ENCODE data around the gene CHTF18.

Gene CHTF18

DNA sequence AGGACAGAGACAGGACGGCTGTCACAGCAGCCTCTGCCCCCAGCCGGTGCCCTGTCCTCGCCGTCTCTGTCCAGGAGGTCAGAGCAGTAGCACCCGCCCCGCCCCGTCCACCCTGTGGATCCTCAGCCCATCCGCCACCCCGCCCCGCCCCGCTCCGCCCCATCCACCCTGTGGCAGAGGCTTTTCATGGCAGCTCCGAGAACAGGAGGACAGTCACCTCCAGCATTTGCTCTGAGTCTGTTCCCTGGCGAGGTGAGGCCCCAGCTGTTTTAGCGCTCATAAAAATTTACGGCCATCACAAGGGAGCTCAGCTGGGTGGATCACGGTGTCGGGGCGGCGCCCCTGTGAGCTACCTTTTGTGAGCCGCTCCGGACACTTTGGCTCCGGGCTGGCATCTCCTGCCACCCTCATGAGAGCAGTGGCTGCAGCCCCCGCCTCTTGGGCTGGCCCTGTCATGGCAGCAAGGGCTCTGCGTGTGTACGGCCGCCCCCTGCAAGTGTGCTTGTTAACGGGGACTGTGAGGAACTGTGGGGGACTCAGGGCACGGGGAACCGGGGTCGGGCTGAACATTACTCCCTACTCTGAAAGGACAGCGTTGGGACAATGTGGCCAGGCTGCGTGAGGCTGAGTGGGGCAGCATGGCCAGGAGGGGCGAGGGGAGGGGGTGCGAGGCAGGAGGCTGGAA lies 44.4 kb downstream of the CHTF18 start:
- Histone ChIP-seq H4K20me1 (ENCODE audit: insufficient read depth, low read length, poor library complexity, severe bottlenecking) (no peaks in the 10 kb centered on the region), H3K4me1 (ENCODE audit: insufficient read depth, low read length, poor library complexity, severe bottlenecking) (no peaks in the 10 kb centered on the region), H3K4me2 (ENCODE audit: low read depth, low read length, poor library complexity, severe bottlenecking) (no peak overlapping the region), H3K27me3 (ENCODE audit: insufficient read depth, low read length, poor library complexity, severe bottlenecking) (no peaks in the 10 kb centered on the region), H3F3A (ENCODE audit: low read depth) (no peaks in the 10 kb centered on the region), H3K9ac (ENCODE audit: low read depth, low read length, poor library complexity, severe bottlenecking) (no peak overlapping the region), H3K9me2 (replicated peaks; ENCODE audit: low read depth, low read length) (no peaks in the 10 kb centered on the region), H2AFZ (ENCODE audit: low read length) (no peak overlapping the region), H3K79me2 (ENCODE audit: insufficient read depth, low read length) (no peaks in the 10 kb centered on the region), H3K36me3 (ENCODE audit: insufficient read depth, low read length) (no peaks in the 10 kb centered on the region), H3K9me3 (ENCODE audit: insufficient read depth, low read depth, low read length) (no peaks in the 10 kb centered on the region; the same call in 1 of the 2 replicates), H3K4me3 (ENCODE audit: low read length, poor library complexity, severe bottlenecking) (no peak overlapping the region)
- no peak for TF ChIP-seq EZH2phosphoT487 (IDR thresholded peaks at IDR 0.05; ENCODE audit: borderline replicate concordance)
- TF ChIP-seq, protein P1, sequence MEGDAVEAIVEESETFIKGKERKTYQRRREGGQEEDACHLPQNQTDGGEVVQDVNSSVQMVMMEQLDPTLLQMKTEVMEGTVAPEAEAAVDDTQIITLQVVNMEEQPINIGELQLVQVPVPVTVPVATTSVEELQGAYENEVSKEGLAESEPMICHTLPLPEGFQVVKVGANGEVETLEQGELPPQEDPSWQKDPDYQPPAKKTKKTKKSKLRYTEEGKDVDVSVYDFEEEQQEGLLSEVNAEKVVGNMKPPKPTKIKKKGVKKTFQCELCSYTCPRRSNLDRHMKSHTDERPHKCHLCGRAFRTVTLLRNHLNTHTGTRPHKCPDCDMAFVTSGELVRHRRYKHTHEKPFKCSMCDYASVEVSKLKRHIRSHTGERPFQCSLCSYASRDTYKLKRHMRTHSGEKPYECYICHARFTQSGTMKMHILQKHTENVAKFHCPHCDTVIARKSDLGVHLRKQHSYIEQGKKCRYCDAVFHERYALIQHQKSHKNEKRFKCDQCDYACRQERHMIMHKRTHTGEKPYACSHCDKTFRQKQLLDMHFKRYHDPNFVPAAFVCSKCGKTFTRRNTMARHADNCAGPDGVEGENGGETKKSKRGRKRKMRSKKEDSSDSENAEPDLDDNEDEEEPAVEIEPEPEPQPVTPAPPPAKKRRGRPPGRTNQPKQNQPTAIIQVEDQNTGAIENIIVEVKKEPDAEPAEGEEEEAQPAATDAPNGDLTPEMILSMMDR (conservative IDR thresholded peaks at IDR 0.05; ENCODE audit: low read length) = no peak

DNA sequence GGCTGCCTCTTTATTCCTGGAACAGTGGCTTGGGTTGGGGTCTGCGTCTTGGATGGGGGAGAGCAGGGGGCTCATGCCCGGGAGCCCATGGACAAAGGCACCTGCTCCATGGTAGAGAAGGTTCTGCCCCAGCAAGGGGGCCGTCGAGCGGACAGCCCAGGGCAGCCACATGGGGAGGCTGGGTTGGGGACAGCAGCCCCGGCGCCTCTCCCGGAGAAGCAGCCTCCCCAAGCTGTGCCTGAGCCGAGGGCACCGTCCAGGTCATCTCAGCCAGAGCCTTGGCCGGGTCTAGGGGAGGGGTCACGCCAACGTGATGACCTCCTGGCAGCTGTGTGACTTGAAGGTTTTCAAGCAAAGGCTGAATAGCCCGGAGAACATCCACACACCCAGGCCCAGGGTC lies 45.0 kb downstream of the CHTF18 start:
- H3K4me2 ChIP-seq (ENCODE audit: low read depth, low read length, poor library complexity, severe bottlenecking) = no peak overlapping the region
- no peaks in the 10 kb centered on the region for H3F3A ChIP-seq (ENCODE audit: low read depth)
- no peak overlapping the region for H3K4me3 ChIP-seq (ENCODE audit: low read length, poor library complexity, severe bottlenecking)
- H3K4me1 ChIP-seq (ENCODE audit: insufficient read depth, low read length, poor library complexity, severe bottlenecking) = no peaks in the 10 kb centered on the region
- no peak overlapping the region for H3K9ac ChIP-seq (ENCODE audit: low read depth, low read length, poor library complexity, severe bottlenecking)
- TF ChIP-seq EZH2phosphoT487 (IDR thresholded peaks at IDR 0.05; ENCODE audit: borderline replicate concordance) = no peak
- TF ChIP-seq, protein P1 (conservative IDR thresholded peaks at IDR 0.05; ENCODE audit: low read length) = no peak
- H3K9me2 ChIP-seq (replicated peaks; ENCODE audit: low read depth, low read length) = no peaks in the 10 kb centered on the region
- H4K20me1 ChIP-seq (ENCODE audit: insufficient read depth, low read length, poor library complexity, severe bottlenecking) = no peaks in the 10 kb centered on the region
- H3K27me3 ChIP-seq (ENCODE audit: insufficient read depth, low read length, poor library complexity, severe bottlenecking) = no peaks in the 10 kb centered on the region
- H3K79me2 ChIP-seq (ENCODE audit: insufficient read depth, low read length) = no peaks in the 10 kb centered on the region
- H2AFZ ChIP-seq (ENCODE audit: low read length) = no peak overlapping the region
- no peaks in the 10 kb centered on the region; the same call in 1 of the 2 replicates for H3K9me3 ChIP-seq (ENCODE audit: insufficient read depth, low read depth, low read length)
- no peaks in the 10 kb centered on the region for H3K36me3 ChIP-seq (ENCODE audit: insufficient read depth, low read length)

DNA sequence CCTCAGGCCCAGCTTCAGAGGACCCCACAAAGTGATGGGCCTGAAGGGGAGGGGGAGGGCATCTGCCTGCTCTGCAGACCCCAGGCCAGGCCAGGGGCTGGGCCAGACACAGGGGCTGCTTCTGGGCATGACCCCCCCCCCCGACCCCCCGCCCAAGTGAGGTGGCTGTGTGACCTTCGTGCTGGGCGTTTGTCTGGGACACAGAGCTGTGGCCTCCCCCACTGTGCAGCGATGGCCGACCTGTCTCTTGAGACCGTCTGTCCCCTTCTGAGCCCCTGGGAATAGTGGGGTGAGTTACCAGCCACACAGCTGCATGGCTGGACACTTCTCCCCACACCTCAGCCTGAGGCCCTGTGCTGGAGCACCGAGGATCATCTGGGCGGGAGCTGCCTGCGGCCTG lies 47.0 kb downstream of the CHTF18 start:
- no peaks in the 10 kb centered on the region for H3F3A ChIP-seq (ENCODE audit: low read depth)
- H3K9me2 ChIP-seq (replicated peaks; ENCODE audit: low read depth, low read length) = no peaks in the 10 kb centered on the region
- H3K27me3 ChIP-seq (ENCODE audit: insufficient read depth, low read length, poor library complexity, severe bottlenecking) = no peaks in the 10 kb centered on the region
- no peaks in the 10 kb centered on the region for H3K4me1 ChIP-seq (ENCODE audit: insufficient read depth, low read length, poor library complexity, severe bottlenecking)
- no peaks in the 10 kb centered on the region for H4K20me1 ChIP-seq (ENCODE audit: insufficient read depth, low read length, poor library complexity, severe bottlenecking)
- no peak for TF ChIP-seq EZH2phosphoT487 (IDR thresholded peaks at IDR 0.05; ENCODE audit: borderline replicate concordance)
- TF ChIP-seq, protein P1 (conservative IDR thresholded peaks at IDR 0.05; ENCODE audit: low read length) = no peak
- H3K9ac ChIP-seq (ENCODE audit: low read depth, low read length, poor library complexity, severe bottlenecking) = no peak overlapping the region
- H3K4me3 ChIP-seq (ENCODE audit: low read length, poor library complexity, severe bottlenecking) = no peak overlapping the region
- no peak overlapping the region for H3K4me2 ChIP-seq (ENCODE audit: low read depth, low read length, poor library complexity, severe bottlenecking)
- H3K79me2 ChIP-seq (ENCODE audit: insufficient read depth, low read length) = no peaks in the 10 kb centered on the region
- no peaks in the 10 kb centered on the region for H3K36me3 ChIP-seq (ENCODE audit: insufficient read depth, low read length)
- H3K9me3 ChIP-seq (ENCODE audit: insufficient read depth, low read depth, low read length) = no peaks in the 10 kb centered on the region; the same call in 1 of the 2 replicates
- no peak overlapping the region for H2AFZ ChIP-seq (ENCODE audit: low read length)

Data from Loucy (cell line).